T-helper 1 cell (primary cell): ENCODE data around the gene ZDHHC19.
"Not testable (repeated sequence)": the region's sequence is repeated elsewhere in the genome, so short reads cannot be mapped to it uniquely, and the experiment has no call there.

Experiments
- DNase-seq, 5 donors: peaks; one replicate each; pipeline ENCODE4 v3.0.0-alpha.2; 2012 to 2020

Gene ZDHHC19

GRCh38 chr3:196177567-196177966 lies 33.6 kb downstream of the ZDHHC19 start:
- no peak for DNase-seq

GRCh38 chr3:196175722-196176121 lies 35.5 kb downstream of the ZDHHC19 start:
- no peak for DNase-seq

GRCh38 chr3:196175116-196175625 lies 36.0 kb downstream of the ZDHHC19 start:
- DNase-seq = no peak

GRCh38 chr3:196174652-196175051 lies 36.5 kb downstream of the ZDHHC19 start:
- no peak for DNase-seq

- not testable (repeated sequence) for DNase-seq
Measured at GRCh38 chr3:196170296-196170695, 40.9 kb downstream of the ZDHHC19 start.

- DNase-seq = no peak
Measured at GRCh38 chr3:196169836-196170240, 41.4 kb downstream of the ZDHHC19 start.

- DNase-seq = no peak
Measured at GRCh38 chr3:196168808-196169391, 42.3 kb downstream of the ZDHHC19 start.

GRCh38 chr3:196166741-196167140 lies 44.5 kb downstream of the ZDHHC19 start:
- no peak for DNase-seq

- no peak for DNase-seq
Measured at GRCh38 chr3:196165850-196166249, 45.4 kb downstream of the ZDHHC19 start.

GRCh38 chr3:196165006-196165575 lies 46.1 kb downstream of the ZDHHC19 start:
- not testable (repeated sequence) for DNase-seq

GRCh38 chr3:196164576-196164975 lies 46.6 kb downstream of the ZDHHC19 start:
- no peak for DNase-seq

GRCh38 chr3:196163666-196164493 lies 47.3 kb downstream of the ZDHHC19 start:
- no peak for DNase-seq

- no peak for DNase-seq
Measured at GRCh38 chr3:196163212-196163611, 48.0 kb downstream of the ZDHHC19 start.

GRCh38 chr3:196162679-196163078 lies 48.5 kb downstream of the ZDHHC19 start:
- no peak for DNase-seq

GRCh38 chr3:196159952-196160804 lies 51.0 kb downstream of the ZDHHC19 start:
- peak in 1 of 5 donors; percentile 45 for DNase-seq

- no peak for DNase-seq
Measured at GRCh38 chr3:196159526-196159925, 51.7 kb downstream of the ZDHHC19 start.

- no peak for DNase-seq
Measured at GRCh38 chr3:196156160-196156559, 55.0 kb downstream of the ZDHHC19 start.

- no peak for DNase-seq
Measured at GRCh38 chr3:196150481-196150880, 60.7 kb downstream of the ZDHHC19 start.

GRCh38 chr3:196149831-196150301 lies 61.3 kb downstream of the ZDHHC19 start:
- DNase-seq = no peak

- no peak for DNase-seq
Measured at GRCh38 chr3:196149375-196149774, 61.8 kb downstream of the ZDHHC19 start.
